ENCODE measurements around the gene MAP3K1.

MAP3K1 gene

GRCh38 chr5:56881571-56881970, 66.2 kb downstream of the MAP3K1 start:
- H3K27ac ChIP-seq: no peak overlapping the region
- TF ChIP-seq CTCF (IDR thresholded peaks at IDR 0.05) (no peak), ZFX (IDR thresholded peaks at IDR 0.05; ENCODE audit: borderline replicate concordance) (no peak)

- H3K27ac ChIP-seq: no peak overlapping the region
- TF ChIP-seq ZFX (IDR thresholded peaks at IDR 0.05; ENCODE audit: borderline replicate concordance) (no peak), CTCF (IDR thresholded peaks at IDR 0.05) (no peak)
These were observed 78.1 kb downstream of the MAP3K1 start for GRCh38 chr5:56893251-56893951.

GRCh38 chr5:56896763-56897162, 81.4 kb downstream of the MAP3K1 start:
- TF ChIP-seq ZFX (IDR thresholded peaks at IDR 0.05; ENCODE audit: borderline replicate concordance): no peak
- no peak for TF ChIP-seq CTCF (IDR thresholded peaks at IDR 0.05)
- no peak overlapping the region for H3K27ac ChIP-seq

- no peak overlapping the region for H3K27ac ChIP-seq
- no peak for TF ChIP-seq ZFX (IDR thresholded peaks at IDR 0.05; ENCODE audit: borderline replicate concordance)
- TF ChIP-seq CTCF (IDR thresholded peaks at IDR 0.05): no peak
These were observed 82.9 kb downstream of the MAP3K1 start for GRCh38 chr5:56898213-56898612.

GRCh38 chr5:56900395-56900794, 85.0 kb downstream of the MAP3K1 start:
- H3K27ac ChIP-seq: no peak overlapping the region
- TF ChIP-seq CTCF (IDR thresholded peaks at IDR 0.05) (no peak), ZFX (IDR thresholded peaks at IDR 0.05; ENCODE audit: borderline replicate concordance) (no peak)

GRCh38 chr5:56900858-56901578, 85.7 kb downstream of the MAP3K1 start:
- no peak overlapping the region for H3K27ac ChIP-seq
- TF ChIP-seq CTCF (IDR thresholded peaks at IDR 0.05) (peak; percentile 75), ZFX (IDR thresholded peaks at IDR 0.05; ENCODE audit: borderline replicate concordance) (no peak)

- peak overlapping the region; percentile 87 for H3K27ac ChIP-seq
- TF ChIP-seq CTCF (IDR thresholded peaks at IDR 0.05) (no peak), ZFX (IDR thresholded peaks at IDR 0.05; ENCODE audit: borderline replicate concordance) (no peak)
These were observed 93.6 kb downstream of the MAP3K1 start for GRCh38 chr5:56908942-56909293.
